ENCODE data around the gene KIF26B.

GRCh38 chr1:245500546-245500945, 345.8 kb downstream of the KIF26B start:
- TF ChIP-seq POLR2A (IDR thresholded peaks at IDR 0.05) (no peak), EP300 (IDR thresholded peaks at IDR 0.05) (no peak)
- TF ChIP-seq, protein P1, sequence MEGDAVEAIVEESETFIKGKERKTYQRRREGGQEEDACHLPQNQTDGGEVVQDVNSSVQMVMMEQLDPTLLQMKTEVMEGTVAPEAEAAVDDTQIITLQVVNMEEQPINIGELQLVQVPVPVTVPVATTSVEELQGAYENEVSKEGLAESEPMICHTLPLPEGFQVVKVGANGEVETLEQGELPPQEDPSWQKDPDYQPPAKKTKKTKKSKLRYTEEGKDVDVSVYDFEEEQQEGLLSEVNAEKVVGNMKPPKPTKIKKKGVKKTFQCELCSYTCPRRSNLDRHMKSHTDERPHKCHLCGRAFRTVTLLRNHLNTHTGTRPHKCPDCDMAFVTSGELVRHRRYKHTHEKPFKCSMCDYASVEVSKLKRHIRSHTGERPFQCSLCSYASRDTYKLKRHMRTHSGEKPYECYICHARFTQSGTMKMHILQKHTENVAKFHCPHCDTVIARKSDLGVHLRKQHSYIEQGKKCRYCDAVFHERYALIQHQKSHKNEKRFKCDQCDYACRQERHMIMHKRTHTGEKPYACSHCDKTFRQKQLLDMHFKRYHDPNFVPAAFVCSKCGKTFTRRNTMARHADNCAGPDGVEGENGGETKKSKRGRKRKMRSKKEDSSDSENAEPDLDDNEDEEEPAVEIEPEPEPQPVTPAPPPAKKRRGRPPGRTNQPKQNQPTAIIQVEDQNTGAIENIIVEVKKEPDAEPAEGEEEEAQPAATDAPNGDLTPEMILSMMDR (IDR thresholded peaks at IDR 0.05) = no peak

Measured in tibial nerve (tissue), 4 donors.